Glutamatergic neuron (in vitro differentiated cells): ENCODE results near the gene RBSN. TPM values are rescaled to one million over a fixed set of nuclear protein-coding genes. Genes with fewer than 3 reads are reported as not detected.

Source experiments
- DNase-seq: peaks from one replicate; pipeline ENCODE4 v3.0.0; 2022
- H3K27ac Mint-ChIP-seq: one replicate; pipeline ENCODE4 v1.8.0; 2020; ENCODE audit warnings: mild to moderate bottlenecking, mixed read lengths, inconsistent platforms; ENCODE audit not compliant: unreplicated experiment
- H3K27me3 Mint-ChIP-seq: one replicate; pipeline ENCODE4 v1.8.0; 2020; ENCODE audit warnings: mild to moderate bottlenecking, moderate library complexity, mixed read lengths, inconsistent platforms; ENCODE audit not compliant: unreplicated experiment
- H3K36me3 Mint-ChIP-seq: one replicate; pipeline ENCODE4 v1.8.0; 2020; ENCODE audit warnings: mild to moderate bottlenecking, mixed read lengths, inconsistent platforms; ENCODE audit not compliant: unreplicated experiment
- H3K4me1 Mint-ChIP-seq: one replicate; pipeline ENCODE4 v1.8.0; 2020; ENCODE audit warnings: mild to moderate bottlenecking, low read depth, mixed read lengths, inconsistent platforms; ENCODE audit not compliant: unreplicated experiment
- H3K4me3 Mint-ChIP-seq: one replicate; pipeline ENCODE4 v1.8.0; 2020; ENCODE audit warnings: mild to moderate bottlenecking, mixed read lengths, inconsistent platforms; ENCODE audit not compliant: unreplicated experiment
- H3K9me3 Mint-ChIP-seq: one replicate; pipeline ENCODE4 v1.8.0; 2020; ENCODE audit warnings: mild to moderate bottlenecking, moderate library complexity, mixed read lengths, inconsistent platforms; ENCODE audit not compliant: unreplicated experiment
- total RNA-seq: library from RNA; stranded (reverse); fragmentation: NEBNext Ultra II Directional; extraction: Animal tissue kit (Norgen Biotek cat#: 25700); gene quantifications from one replicate; pipeline ENCODE4 v1.2.1, GENCODE V29; 2021; ENCODE audit not compliant: unreplicated experiment
- TF ChIP-seq, protein P1 (sequence below): fragments of 200-600 bp; sonication (generic); IDR thresholded peaks from one replicate; pipeline ENCODE4 v1.5.0; 2021; ENCODE audit not compliant: partially characterized antibody, unreplicated experiment

Gene RBSN
- total RNA-seq, 1 donor from 2014 or later = 29.4 TPM

- Mint-ChIP-seq H3K27me3 (peaks cover 2% of the 10 kb centered on the region), H3K27ac (peak overlapping the region; percentile 86), H3K4me1 (peaks cover 23% of the 10 kb centered on the region), H3K9me3 (peaks cover 5% of the 10 kb centered on the region), H3K36me3 (peaks cover 5% of the 10 kb centered on the region), H3K4me3 (peak overlapping the region; percentile 66)
- no peak for DNase-seq
- TF ChIP-seq, protein P1, sequence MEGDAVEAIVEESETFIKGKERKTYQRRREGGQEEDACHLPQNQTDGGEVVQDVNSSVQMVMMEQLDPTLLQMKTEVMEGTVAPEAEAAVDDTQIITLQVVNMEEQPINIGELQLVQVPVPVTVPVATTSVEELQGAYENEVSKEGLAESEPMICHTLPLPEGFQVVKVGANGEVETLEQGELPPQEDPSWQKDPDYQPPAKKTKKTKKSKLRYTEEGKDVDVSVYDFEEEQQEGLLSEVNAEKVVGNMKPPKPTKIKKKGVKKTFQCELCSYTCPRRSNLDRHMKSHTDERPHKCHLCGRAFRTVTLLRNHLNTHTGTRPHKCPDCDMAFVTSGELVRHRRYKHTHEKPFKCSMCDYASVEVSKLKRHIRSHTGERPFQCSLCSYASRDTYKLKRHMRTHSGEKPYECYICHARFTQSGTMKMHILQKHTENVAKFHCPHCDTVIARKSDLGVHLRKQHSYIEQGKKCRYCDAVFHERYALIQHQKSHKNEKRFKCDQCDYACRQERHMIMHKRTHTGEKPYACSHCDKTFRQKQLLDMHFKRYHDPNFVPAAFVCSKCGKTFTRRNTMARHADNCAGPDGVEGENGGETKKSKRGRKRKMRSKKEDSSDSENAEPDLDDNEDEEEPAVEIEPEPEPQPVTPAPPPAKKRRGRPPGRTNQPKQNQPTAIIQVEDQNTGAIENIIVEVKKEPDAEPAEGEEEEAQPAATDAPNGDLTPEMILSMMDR = no peak
Observed at GRCh38 chr3:15053541-15053940, 45.4 kb downstream of the RBSN start.

DNA sequence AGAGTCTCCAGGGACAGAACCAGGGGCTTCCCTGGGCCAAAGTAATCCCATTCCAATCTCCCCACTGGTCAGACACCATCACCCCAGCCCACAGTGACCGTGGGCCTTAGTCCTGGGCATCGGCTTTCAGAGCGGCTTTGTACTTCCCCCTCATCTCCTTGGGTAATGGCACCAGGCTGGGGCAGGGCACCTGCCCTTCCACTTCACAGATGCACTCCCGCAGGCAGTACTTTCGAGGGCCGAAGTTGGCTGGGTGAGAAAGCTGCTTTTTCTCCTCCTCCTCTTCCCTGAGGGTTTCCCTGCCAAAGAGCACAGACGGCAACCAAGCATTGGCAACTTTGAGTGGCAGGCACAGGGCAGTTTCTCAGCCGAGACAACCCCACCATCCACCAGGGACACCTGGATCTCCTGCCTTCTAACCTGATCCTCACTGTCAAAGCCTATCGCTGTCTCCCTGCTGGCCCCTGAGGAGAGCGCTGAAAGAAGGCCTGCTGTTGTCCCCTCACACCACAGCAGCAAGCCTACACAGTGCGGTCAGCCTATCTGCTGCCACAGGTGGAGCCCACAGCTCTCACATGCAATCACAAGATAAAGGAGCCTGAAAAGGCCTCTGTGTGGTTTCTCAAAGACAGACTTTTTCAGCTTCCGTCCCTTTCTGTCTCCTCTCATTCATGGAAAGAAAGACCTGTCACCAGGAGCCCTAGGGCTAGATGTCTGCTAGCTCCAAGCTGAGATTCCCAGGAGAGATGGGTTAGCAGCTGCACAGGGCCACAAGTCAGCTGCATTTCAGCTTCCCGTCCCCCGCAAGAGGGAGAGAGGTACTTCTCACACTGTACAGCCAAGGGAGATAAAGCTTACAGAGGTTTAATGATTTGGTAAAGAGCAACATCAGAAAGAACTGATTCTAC, 46.4 kb downstream of the RBSN start:
- H3K4me1 Mint-ChIP-seq = peaks cover 23% of the 10 kb centered on the region
- TF ChIP-seq, protein P1 = no peak
- peaks cover 2% of the 10 kb centered on the region for H3K27me3 Mint-ChIP-seq
- H3K36me3 Mint-ChIP-seq = peaks cover 5% of the 10 kb centered on the region
- H3K27ac Mint-ChIP-seq = peak overlapping the region; percentile 86
- peak overlapping the region; percentile 66 for H3K4me3 Mint-ChIP-seq
- H3K9me3 Mint-ChIP-seq = peaks cover 3% of the 10 kb centered on the region
- DNase-seq = peak; percentile 51

- TF ChIP-seq, protein P1 = peak; percentile 73
- DNase-seq = peak; percentile 72
- peaks cover 5% of the 10 kb centered on the region for H3K9me3 Mint-ChIP-seq
- peak overlapping the region; percentile 86 for H3K27ac Mint-ChIP-seq
- H3K27me3 Mint-ChIP-seq = peaks cover 5% of the 10 kb centered on the region
- H3K4me3 Mint-ChIP-seq = no peak overlapping the region
- no peaks in the 10 kb centered on the region for H3K36me3 Mint-ChIP-seq
- peaks cover 21% of the 10 kb centered on the region for H3K4me1 Mint-ChIP-seq
Observed at GRCh38 chr3:15051531-15051930, 47.4 kb downstream of the RBSN start.

GRCh38 chr3:15050405-15051092, 48.4 kb downstream of the RBSN start:
- Mint-ChIP-seq H3K27me3 (peaks cover 6% of the 10 kb centered on the region), H3K4me1 (peaks cover 21% of the 10 kb centered on the region), H3K27ac (no peak overlapping the region), H3K4me3 (no peak overlapping the region), H3K36me3 (no peaks in the 10 kb centered on the region), H3K9me3 (peaks cover 5% of the 10 kb centered on the region)
- DNase-seq = no peak
- TF ChIP-seq, protein P1 = no peak
